Keratinocyte (primary cell): Measurements from ENCODE around the gene ZNF148. TPM values are rescaled to one million over a fixed set of nuclear protein-coding genes. Genes with fewer than 3 reads are reported as not detected.

Source experiments
- DNase-seq: peaks from one replicate; pipeline ENCODE4 v3.0.0-alpha.2; 2011; ENCODE audit warnings: low read depth, missing footprints, low spot score
- FAIRE-seq: peaks from 2 replicates; lab custom pipeline; 2011; peaks lifted over from hg19 to GRCh38; lab: Jason Lieb, UNC
- H2AFZ ChIP-seq: 2 replicates; pipeline ENCODE4 v1.6.0; 2012; ENCODE audit warnings: low read length, control low read depth, inconsistent platforms; ENCODE audit not compliant: control insufficient read depth
- H3K27ac ChIP-seq: 2 replicates; pipeline ENCODE4 v1.5.1; 2011; ENCODE audit warnings: low read length; ENCODE audit not compliant: control insufficient read depth, insufficient read depth
- H3K27me3 ChIP-seq: 3 replicates; pipeline ENCODE4 v1.6.0; 2011; ENCODE audit warnings: low read length; ENCODE audit not compliant: control insufficient read depth, insufficient read depth; ENCODE audit errors: extremely low read depth
- H3K36me3 ChIP-seq, 2 experiments: 2 replicates in 1 of 2; 3 replicates in 1 of 2; pipeline ENCODE4 v1.5.1; 2011; ENCODE audit warnings: low read length in 2 of 2, mild to moderate bottlenecking in 1 of 2; ENCODE audit not compliant: control insufficient read depth in 2 of 2, insufficient read depth in 2 of 2; ENCODE audit errors: extremely low read depth in 1 of 2
- H3K4me1 ChIP-seq: 3 replicates; pipeline ENCODE4 v1.5.1; 2011; ENCODE audit warnings: low read length; ENCODE audit not compliant: control insufficient read depth, insufficient read depth; ENCODE audit errors: extremely low read depth
- H3K4me2 ChIP-seq: 3 replicates; pipeline ENCODE4 v1.6.0; 2011; ENCODE audit warnings: low read depth, low read length; ENCODE audit not compliant: control insufficient read depth, insufficient read depth; ENCODE audit errors: extremely low read depth
- H3K4me3 ChIP-seq, 3 experiments: fragments of 200-600 bp in 1 of 3; sonication (generic) in 1 of 3; 2 replicates in 2 of 3; 3 replicates in 1 of 3; pipeline ENCODE4 v1.5.1; 2011 to 2016; ENCODE audit warnings: low read length in 3 of 3, mild to moderate bottlenecking in 3 of 3, control low read depth in 2 of 3, inconsistent platforms in 1 of 3, low read depth in 1 of 3, mixed read lengths in 1 of 3, mixed run types in 1 of 3, moderate library complexity in 1 of 3; ENCODE audit not compliant: control insufficient read depth in 2 of 3, insufficient read depth in 2 of 3; ENCODE audit errors: extremely low read depth in 1 of 3
- H3K79me2 ChIP-seq: 2 replicates; pipeline ENCODE4 v1.6.0; 2012; ENCODE audit warnings: low read length; ENCODE audit not compliant: control insufficient read depth, insufficient read depth
- H3K9ac ChIP-seq: 3 replicates; pipeline ENCODE4 v1.6.0; 2011; ENCODE audit warnings: low read length; ENCODE audit not compliant: control insufficient read depth, insufficient read depth; ENCODE audit errors: extremely low read depth
- H3K9me1 ChIP-seq: 3 replicates; pipeline ENCODE4 v1.6.0; 2011; ENCODE audit warnings: low read length; ENCODE audit not compliant: control insufficient read depth, insufficient read depth; ENCODE audit errors: extremely low read depth
- H3K9me3 ChIP-seq: 2 replicates; pipeline ENCODE4 v1.5.1; 2012; ENCODE audit warnings: low read depth, low read length; ENCODE audit not compliant: control insufficient read depth
- H4K20me1 ChIP-seq: 3 replicates; pipeline ENCODE4 v1.6.0; 2011; ENCODE audit warnings: low read length; ENCODE audit not compliant: control insufficient read depth, insufficient read depth; ENCODE audit errors: extremely low read depth
- EZH2 ChIP-seq: IDR thresholded peaks from one replicate; pipeline ENCODE4 v1.6.1; 2012; ENCODE audit warnings: inconsistent platforms, mild to moderate bottlenecking, low read length, moderate library complexity
- dilution Hi-C: fragments of 300-500 bp; cut with MboI; formaldehyde crosslinking; loops from one replicate; pipeline ENCODE4 v1.7.0; 2020; ENCODE audit warnings: low sequenced_read_pairs; ENCODE audit not compliant: extremely low pct_ligation_motif_present
- polyA plus RNA-seq, 5 experiments: library from polyadenylated mRNA; depleted of rRNA in 3 of 5; stranded (reverse) in 3 of 5; stranded (forward) in 1 of 5; unstranded in 1 of 5; fragments of >200 nt; gene quantifications; 1 replicate in 1 of 5; 2 replicates in 3 of 5; 3 replicates in 1 of 5; pipeline versions ENCODE4 v1.2.1 to v1.2.3, GENCODE V29; 2011 to 2012; ENCODE audit warnings: missing spikeins in 2 of 5, low read depth in 1 of 5, low replicate concordance in 1 of 5
- TF ChIP-seq, protein P1 (sequence below), 3 experiments: IDR thresholded peaks in 1 of 3; conservative IDR thresholded peaks in 1 of 3; optimal IDR thresholded peaks in 1 of 3; 2 replicates in 2 of 3; 3 replicates in 1 of 3; pipeline versions ENCODE3 to v1.5.1; 2011; ENCODE audit warnings: low read length in 3 of 3, mild to moderate bottlenecking in 3 of 3, moderate library complexity in 2 of 3, control low read depth in 1 of 3, inconsistent platforms in 1 of 3; ENCODE audit not compliant: insufficient read depth in 2 of 3; ENCODE audit errors: extremely low read depth in 1 of 3

Gene ZNF148
- polyA plus RNA-seq, 1 donor (not counting 4 experiments of a cell fraction or from before 2014, with no cell fraction given): 21.4 TPM

DNA sequence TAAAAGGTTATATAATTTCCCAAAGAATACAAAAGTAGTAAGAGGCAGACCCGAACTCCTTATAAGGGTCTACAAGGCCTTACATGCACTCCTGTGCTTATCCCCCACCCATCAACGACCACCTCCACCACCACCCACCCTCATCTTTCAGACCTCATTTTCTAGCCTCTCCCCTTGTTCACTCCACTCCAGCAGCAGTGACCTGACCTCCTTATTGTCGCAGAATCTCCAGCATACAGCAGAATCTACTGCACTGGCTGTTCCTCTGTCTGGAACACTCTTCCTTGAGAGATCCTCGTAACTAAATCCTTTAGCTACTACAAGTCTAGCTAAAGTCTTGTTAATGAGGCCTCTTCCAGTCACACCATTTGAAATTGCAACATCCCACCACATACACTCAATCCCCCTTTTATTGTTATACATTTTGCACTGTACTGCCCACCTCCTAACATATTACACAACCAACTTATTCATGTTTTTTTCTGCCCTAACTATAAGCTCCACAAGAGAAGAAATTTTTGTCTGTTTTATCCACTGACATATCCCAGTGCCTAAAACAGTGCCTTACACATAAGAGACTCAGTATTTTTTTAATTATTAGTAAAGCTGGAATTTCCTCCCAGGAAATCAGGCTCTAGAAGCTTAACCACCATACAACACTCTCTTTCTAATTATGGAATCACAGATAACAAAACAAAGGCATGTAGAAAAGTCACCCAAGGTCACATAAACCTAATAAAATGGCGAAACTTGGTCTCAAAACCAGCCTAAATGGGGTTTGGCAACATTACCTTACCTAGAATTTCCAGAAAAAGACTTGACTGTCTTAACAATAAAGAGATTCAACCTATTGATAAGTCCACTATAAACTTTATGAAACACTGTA lies 40.2 kb downstream of the ZNF148 start:
- Histone ChIP-seq H3K4me1 (no peaks in the 10 kb centered on the region), H3K4me2 (no peak overlapping the region), H4K20me1 (peaks cover 10% of the 10 kb centered on the region), H3K4me3 (no peak overlapping the region), H2AFZ (no peak overlapping the region), H3K36me3 (no peaks in the 10 kb centered on the region), H3K9ac (no peak overlapping the region), H3K9me1 (no peaks in the 10 kb centered on the region), H3K9me3 (no peaks in the 10 kb centered on the region), H3K27ac (no peak overlapping the region), H3K79me2 (peaks cover 88% of the 10 kb centered on the region), H3K27me3 (no peaks in the 10 kb centered on the region)
- FAIRE-seq: no peak
- DNase-seq: no peak
- dilution Hi-C loops: no loop called here
- no peak for TF ChIP-seq EZH2
- TF ChIP-seq, protein P1, sequence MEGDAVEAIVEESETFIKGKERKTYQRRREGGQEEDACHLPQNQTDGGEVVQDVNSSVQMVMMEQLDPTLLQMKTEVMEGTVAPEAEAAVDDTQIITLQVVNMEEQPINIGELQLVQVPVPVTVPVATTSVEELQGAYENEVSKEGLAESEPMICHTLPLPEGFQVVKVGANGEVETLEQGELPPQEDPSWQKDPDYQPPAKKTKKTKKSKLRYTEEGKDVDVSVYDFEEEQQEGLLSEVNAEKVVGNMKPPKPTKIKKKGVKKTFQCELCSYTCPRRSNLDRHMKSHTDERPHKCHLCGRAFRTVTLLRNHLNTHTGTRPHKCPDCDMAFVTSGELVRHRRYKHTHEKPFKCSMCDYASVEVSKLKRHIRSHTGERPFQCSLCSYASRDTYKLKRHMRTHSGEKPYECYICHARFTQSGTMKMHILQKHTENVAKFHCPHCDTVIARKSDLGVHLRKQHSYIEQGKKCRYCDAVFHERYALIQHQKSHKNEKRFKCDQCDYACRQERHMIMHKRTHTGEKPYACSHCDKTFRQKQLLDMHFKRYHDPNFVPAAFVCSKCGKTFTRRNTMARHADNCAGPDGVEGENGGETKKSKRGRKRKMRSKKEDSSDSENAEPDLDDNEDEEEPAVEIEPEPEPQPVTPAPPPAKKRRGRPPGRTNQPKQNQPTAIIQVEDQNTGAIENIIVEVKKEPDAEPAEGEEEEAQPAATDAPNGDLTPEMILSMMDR (optimal IDR thresholded peaks at IDR 0.05 in 1 of 3, IDR thresholded peaks at IDR 0.05 in 1 of 3, conservative IDR thresholded peaks at IDR 0.05 in 1 of 3; ENCODE audit: extremely low read depth in 1 of 3, insufficient read depth in 2 of 3, low read length in 3 of 3): no peak

DNA sequence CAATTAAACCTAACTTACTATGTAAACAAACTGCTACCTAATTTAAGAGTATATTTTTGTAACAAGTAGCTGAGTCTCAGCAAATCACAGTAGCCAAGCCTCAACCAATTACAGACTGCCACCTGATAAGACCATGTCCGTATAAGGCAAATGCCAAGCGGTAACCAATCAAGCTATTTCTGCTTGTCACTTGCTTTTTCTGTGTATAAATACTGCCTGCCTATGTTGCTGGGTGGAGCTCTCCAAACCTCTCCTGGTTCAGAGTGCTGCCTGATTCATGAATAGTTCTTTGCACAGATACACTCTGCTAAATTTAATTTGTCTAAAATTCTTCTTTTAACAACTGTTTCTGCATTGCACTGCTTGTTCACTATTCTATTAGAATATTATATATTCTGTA lies 42.6 kb downstream of the ZNF148 start:
- Histone ChIP-seq H4K20me1 (peaks cover 8% of the 10 kb centered on the region), H3K27me3 (no peaks in the 10 kb centered on the region), H3K9ac (no peak overlapping the region), H3K27ac (no peak overlapping the region), H3K9me1 (no peaks in the 10 kb centered on the region), H3K36me3 (no peaks in the 10 kb centered on the region), H3K9me3 (no peaks in the 10 kb centered on the region), H3K79me2 (peaks cover 67% of the 10 kb centered on the region), H3K4me1 (no peaks in the 10 kb centered on the region), H3K4me2 (no peak overlapping the region), H3K4me3 (no peak overlapping the region), H2AFZ (no peak overlapping the region)
- no peak for TF ChIP-seq EZH2
- TF ChIP-seq, protein P1 (optimal IDR thresholded peaks at IDR 0.05 in 1 of 3, IDR thresholded peaks at IDR 0.05 in 1 of 3, conservative IDR thresholded peaks at IDR 0.05 in 1 of 3; ENCODE audit: extremely low read depth in 1 of 3, insufficient read depth in 2 of 3, low read length in 3 of 3): no peak
- no peak for DNase-seq
- no peak for FAIRE-seq
- dilution Hi-C loops: no loop called here
